GM13976 (cell line): ENCODE data around the gene HERC6.

Source experiments
- DNase-seq: peaks from one replicate; pipeline ENCODE4 v3.0.0; 2012; ENCODE audit warnings: low spot score
- CTCF ChIP-seq: IDR thresholded peaks from 2 replicates; pipeline ENCODE4 v1.5.1; 2012; ENCODE audit warnings: borderline replicate concordance, mild to moderate bottlenecking; ENCODE audit not compliant: insufficient read depth; ENCODE audit errors: extremely low read depth, missing control alignments, control extremely low read depth
- in situ Hi-C: fragments of 300-500 bp; cut with MboI; formaldehyde crosslinking; loops from one replicate; pipeline ENCODE4 v1.12.0; 2022; ENCODE audit warnings: low sequenced_read_pairs, mixed read lengths, inconsistent platforms; ENCODE audit not compliant: unreplicated experiment

Gene HERC6

GRCh38 chr4:88467392-88467791, 88.7 kb downstream of the HERC6 start:
- TF ChIP-seq CTCF: no peak
- in situ Hi-C loops: no loop called here
- DNase-seq: no peak

DNA sequence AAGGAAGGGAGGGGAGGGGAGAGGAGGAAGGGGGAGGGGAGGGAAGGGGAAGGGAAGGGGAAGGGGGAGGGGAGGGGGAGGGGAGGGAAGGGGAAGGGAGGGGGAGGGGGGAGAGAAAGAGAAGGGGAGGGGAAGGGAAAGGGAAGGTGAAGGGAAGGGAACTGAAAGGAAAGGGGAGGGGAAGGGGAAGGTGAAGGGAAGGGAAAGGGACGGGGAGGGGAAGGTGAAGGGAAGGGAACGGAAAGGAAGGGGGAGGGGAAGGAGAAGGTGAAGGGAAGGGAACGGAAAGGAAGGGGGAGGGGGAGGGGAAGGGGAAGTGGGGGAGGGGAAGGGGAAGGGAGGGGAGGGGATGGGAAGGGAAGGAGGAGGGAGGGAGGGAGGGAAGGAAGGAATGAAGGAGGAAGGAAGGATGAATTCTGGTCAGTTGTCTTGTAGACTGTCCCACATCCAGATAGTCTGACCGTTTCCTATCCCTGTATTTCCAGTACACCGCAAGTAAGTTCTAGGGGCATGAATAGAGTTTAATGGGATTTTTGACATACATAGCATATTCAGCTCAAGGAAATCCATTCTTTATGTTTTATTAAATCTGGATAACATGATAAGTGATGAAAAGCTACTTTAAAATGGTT, 98.7 kb downstream of the HERC6 start:
- in situ Hi-C loops: no loop called here
- TF ChIP-seq CTCF: no peak
- DNase-seq: no peak

DNA sequence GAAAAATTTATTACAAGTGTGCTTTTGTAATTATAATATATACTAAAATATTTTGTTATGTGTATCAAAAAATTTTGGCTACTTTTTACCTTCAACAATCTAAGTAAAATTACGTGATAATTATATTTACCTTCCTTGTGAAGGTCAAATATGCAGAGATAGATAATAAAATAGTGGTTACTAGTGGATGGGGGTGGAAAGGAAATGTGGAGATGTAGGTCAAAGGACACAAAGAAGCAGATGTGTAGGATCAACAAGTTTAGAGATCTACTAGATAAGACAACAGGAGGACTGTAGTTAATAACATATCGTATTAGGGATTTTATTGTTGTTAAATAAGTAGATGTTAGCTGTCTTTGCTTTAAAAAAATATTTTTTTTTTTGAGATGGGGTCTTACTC, 99.6 kb downstream of the HERC6 start:
- no peak for DNase-seq
- no peak for TF ChIP-seq CTCF
- in situ Hi-C loops: no loop called here

DNA sequence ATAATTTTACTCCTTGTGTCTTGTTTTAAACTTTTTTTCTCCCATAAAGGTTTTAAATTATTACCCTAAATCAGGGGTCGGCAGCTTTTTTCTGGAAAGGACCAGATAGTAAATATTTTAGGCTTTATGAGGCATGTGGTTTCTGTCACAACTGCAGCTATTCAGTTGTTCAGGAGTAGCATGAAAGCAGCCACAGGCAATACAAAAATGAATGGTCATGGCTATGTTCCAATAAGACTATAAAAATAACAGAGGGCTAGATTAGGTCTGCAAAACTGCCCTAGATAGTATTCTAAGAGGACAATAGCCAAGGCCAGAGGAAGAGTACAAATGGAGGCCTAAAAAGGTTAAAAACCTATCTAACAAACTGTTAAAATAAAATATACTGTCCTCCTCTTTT, 102.9 kb downstream of the HERC6 start:
- no peak for TF ChIP-seq CTCF
- in situ Hi-C loops: no loop called here
- no peak for DNase-seq

- no peak for DNase-seq
- in situ Hi-C loops: no loop called here
- no peak for TF ChIP-seq CTCF
Observed at GRCh38 chr4:88489100-88489761, 110.6 kb downstream of the HERC6 start.
